Mesendoderm (in vitro differentiated cells): ENCODE results near the gene GPRIN1. TPM values are rescaled to one million over a fixed set of nuclear protein-coding genes. Genes with fewer than 3 reads are reported as not detected.

Experiments
- DNase-seq: peaks from one replicate; pipeline ENCODE4 v3.0.0; 2013
- H2AK5ac ChIP-seq: 2 replicates; pipeline ENCODE4 v1.6.1; 2013; ENCODE audit warnings: low read length, inconsistent platforms
- H2BK120ac ChIP-seq: 2 replicates; pipeline ENCODE4 v1.6.1; 2013; ENCODE audit warnings: low read depth, mild to moderate bottlenecking, low read length, moderate library complexity, mixed read lengths
- H2BK15ac ChIP-seq: replicated peaks from 2 replicates; pipeline ENCODE4 v1.6.1; 2013; ENCODE audit warnings: low read depth, mild to moderate bottlenecking, moderate library complexity
- H2BK5ac ChIP-seq: 2 replicates; pipeline ENCODE4 v1.6.1; 2013; ENCODE audit warnings: low read length, inconsistent platforms
- H3K18ac ChIP-seq: 2 replicates; pipeline ENCODE4 v1.6.1; 2013; ENCODE audit warnings: mild to moderate bottlenecking, low read length, mixed read lengths
- H3K23ac ChIP-seq: one replicate; pipeline ENCODE4 v1.6.1; 2013; ENCODE audit warnings: low read length
- H3K27ac ChIP-seq: 2 replicates; pipeline ENCODE4 v1.5.1; 2013; ENCODE audit warnings: low read depth, mild to moderate bottlenecking, inconsistent platforms, low read length, moderate library complexity
- H3K27me3 ChIP-seq: 2 replicates; pipeline ENCODE4 v1.6.1; 2013; ENCODE audit warnings: low read length, control low read depth, mild to moderate bottlenecking, inconsistent platforms; ENCODE audit not compliant: insufficient read depth, poor library complexity
- H3K36me3 ChIP-seq: 2 replicates; pipeline ENCODE4 v1.6.1; 2013; ENCODE audit warnings: low read length, inconsistent platforms; ENCODE audit not compliant: control insufficient read depth, insufficient read depth
- H3K4ac ChIP-seq: one replicate; pipeline ENCODE4 v1.6.1; 2013; ENCODE audit warnings: low read depth, mild to moderate bottlenecking, low read length, moderate library complexity
- H3K4me1 ChIP-seq: 2 replicates; pipeline ENCODE4 v1.6.1; 2013; ENCODE audit warnings: low read depth, low read length, inconsistent platforms; ENCODE audit not compliant: control insufficient read depth
- H3K4me2 ChIP-seq: 2 replicates; pipeline ENCODE4 v1.6.1; 2013; ENCODE audit warnings: low read length
- H3K4me3 ChIP-seq: 2 replicates; pipeline ENCODE4 v1.5.1; 2013; ENCODE audit warnings: mild to moderate bottlenecking, low read length
- H3K56ac ChIP-seq: one replicate; pipeline ENCODE4 v1.6.1; 2013; ENCODE audit warnings: low read length
- H3K79me1 ChIP-seq: 2 replicates; pipeline ENCODE4 v1.6.1; 2013; ENCODE audit warnings: low read length, inconsistent platforms
- H3K79me2 ChIP-seq: 2 replicates; pipeline ENCODE4 v1.6.1; 2013; ENCODE audit warnings: mild to moderate bottlenecking, low read length; ENCODE audit not compliant: control insufficient read depth, insufficient read depth
- H3K9ac ChIP-seq: 2 replicates; pipeline ENCODE4 v1.6.1; 2013; ENCODE audit warnings: low read length, inconsistent platforms
- H4K5ac ChIP-seq: one replicate; pipeline ENCODE4 v1.6.1; 2013; ENCODE audit warnings: low read length
- H4K8ac ChIP-seq: one replicate; pipeline ENCODE4 v1.6.1; 2013; ENCODE audit warnings: low read depth, mild to moderate bottlenecking, control low read depth, low read length, moderate library complexity
- WGBS: extraction: QIAGEN DNeasy Blood & Tissue Kit; methylation state at CpG from one replicate; pipeline ENCODE4 v1.1.7; 2013; ENCODE audit warnings: low lambda C conversion rate, missing lambda C conversion rate; ENCODE audit not compliant: insufficient coverage; ENCODE audit errors: extremely low coverage; 5-methylcytosine and 5-hydroxymethylcytosine counted together
- small RNA-seq: library from polyadenylated mRNA; stranded (forward); fragments of <200 nt; extraction: miRNeasy Mini kit (QIAGEN cat#:217004); gene quantifications from one replicate; pipeline ENCODE3, GENCODE V24; 2013; ENCODE audit not compliant: insufficient read depth

The GPRIN1 gene

GRCh38 chr5:176548967-176549444 lies 61.0 kb downstream of the GPRIN1 start, which contains the start of gene CDHR2:
Gene CDHR2, plus strand, starts transcription at chr5:176549342. Its CDS starts 16,011 bp downstream, at chr5:176565353.
- no peak within 1 kb of the TSS for H3K4me3 ChIP-seq
- no peaks in the 10 kb centered on the region for H3K36me3 ChIP-seq
- H4K8ac ChIP-seq: no peak within 1 kb of the TSS
- no peak within 1 kb of the TSS for H3K4ac ChIP-seq
- no peaks in the 10 kb centered on the region for H3K79me1 ChIP-seq
- H2AK5ac ChIP-seq: no peak within 1 kb of the TSS
- no peak within 1 kb of the TSS for H3K27ac ChIP-seq
- H2BK5ac ChIP-seq: no peak within 1 kb of the TSS
- H3K23ac ChIP-seq: no peak within 1 kb of the TSS
- H3K4me1 ChIP-seq: no peaks in the 10 kb centered on the region
- H3K4me2 ChIP-seq: no peak within 1 kb of the TSS
- H3K56ac ChIP-seq: no peak within 1 kb of the TSS
- no peaks in the 10 kb centered on the region for H3K27me3 ChIP-seq
- H4K5ac ChIP-seq: no peak within 1 kb of the TSS
- H3K18ac ChIP-seq: no peak within 1 kb of the TSS
- no peak within 1 kb of the TSS for H2BK120ac ChIP-seq
- H3K9ac ChIP-seq: no peak within 1 kb of the TSS
- H2BK15ac ChIP-seq: no peak within 1 kb of the TSS
- DNase-seq: no peak
- WGBS: no CpG with 5 or more reads among the region's 18 CpGs
- H3K79me2 ChIP-seq: no peaks in the 10 kb centered on the region

DNA sequence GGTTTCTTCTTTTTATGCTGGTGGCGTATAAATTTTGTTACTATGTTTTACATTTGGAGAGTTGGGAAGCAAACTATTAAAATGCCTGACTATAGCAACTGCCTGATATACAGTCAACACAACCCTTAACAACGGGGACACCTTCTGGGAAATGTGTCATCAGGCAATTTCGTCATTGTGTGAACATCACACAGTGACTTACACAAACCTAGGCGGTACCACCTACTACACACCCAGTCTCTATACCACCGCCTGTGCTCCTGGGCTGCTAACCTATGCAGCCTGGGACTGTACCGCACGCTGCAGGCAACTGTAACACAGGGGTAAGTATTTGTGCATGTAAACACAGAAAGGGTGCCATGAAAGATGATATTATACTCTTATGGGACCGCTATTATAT lies 62.2 kb downstream of the GPRIN1 start:
- Histone ChIP-seq H2BK120ac (no peak overlapping the region), H2BK5ac (no peak overlapping the region), H3K79me1 (no peaks in the 10 kb centered on the region), H3K4me2 (no peak overlapping the region), H4K5ac (no peak overlapping the region), H3K9ac (no peak overlapping the region), H3K56ac (no peak overlapping the region), H3K4me1 (no peaks in the 10 kb centered on the region), H3K79me2 (no peaks in the 10 kb centered on the region), H3K27me3 (no peaks in the 10 kb centered on the region), H3K36me3 (no peaks in the 10 kb centered on the region), H4K8ac (no peak overlapping the region), H3K4me3 (no peak overlapping the region), H3K18ac (no peak overlapping the region), H3K23ac (no peak overlapping the region), H3K27ac (no peak overlapping the region), H3K4ac (no peak overlapping the region), H2AK5ac (no peak overlapping the region), H2BK15ac (no peak overlapping the region)
- no peak for DNase-seq
- no CpG with 5 or more reads among the region's 8 CpGs for WGBS

Small RNAs within 50 kb of the gene (small RNA-seq; reads per million reads assigned to genes)
- gene MIR4281: not detected
- not detected for gene RF00019
- not detected for gene RN7SL684P
